H9 (cell line): Measurements from ENCODE around the gene NME4. TPM values are rescaled to one million over a fixed set of nuclear protein-coding genes. Genes with fewer than 3 reads are reported as not detected.
A peak's percentile ranks its signal among the peaks of the same experiment; 100 is the strongest.

Experiments
- DNase-seq: peaks from one replicate; pipeline ENCODE4 v3.0.0-alpha.2; 2017
- H2AFZ ChIP-seq: one replicate; pipeline ENCODE4 v1.6.1; 2013; ENCODE audit warnings: mild to moderate bottlenecking, low read length, control low read depth, moderate library complexity
- H2AK5ac ChIP-seq: 2 replicates; pipeline ENCODE4 v1.6.1; 2013; ENCODE audit warnings: low read length, control low read depth, mixed read lengths; ENCODE audit not compliant: insufficient read length
- H2BK120ac ChIP-seq: one replicate; pipeline ENCODE4 v1.6.1; 2013; ENCODE audit warnings: low read depth, mild to moderate bottlenecking, low read length, control low read depth, inconsistent platforms; ENCODE audit not compliant: poor library complexity, severe bottlenecking
- H2BK12ac ChIP-seq: 2 replicates; pipeline ENCODE4 v1.6.1; 2013; ENCODE audit warnings: low read length, control low read depth, mixed read lengths, low read depth; ENCODE audit not compliant: insufficient read length
- H2BK15ac ChIP-seq: 2 replicates; pipeline ENCODE4 v1.6.1; 2013; ENCODE audit warnings: low read depth, low read length, control low read depth
- H2BK20ac ChIP-seq: one replicate; pipeline ENCODE4 v1.6.1; 2013; ENCODE audit warnings: low read depth, mild to moderate bottlenecking, low read length, control low read depth, inconsistent platforms; ENCODE audit not compliant: poor library complexity, severe bottlenecking
- H2BK5ac ChIP-seq: 2 replicates; pipeline ENCODE4 v1.6.1; 2013; ENCODE audit warnings: low read length, control low read depth, mixed read lengths; ENCODE audit not compliant: insufficient read length
- H3K14ac ChIP-seq: 2 replicates; pipeline ENCODE4 v1.6.1; 2013; ENCODE audit warnings: low read length, control low read depth; ENCODE audit not compliant: insufficient read depth
- H3K18ac ChIP-seq: 2 replicates; pipeline ENCODE4 v1.6.1; 2013; ENCODE audit warnings: low read depth, mild to moderate bottlenecking, mixed read lengths, low read length, control low read depth; ENCODE audit not compliant: insufficient read length
- H3K23ac ChIP-seq: 2 replicates; pipeline ENCODE4 v1.6.1; 2013; ENCODE audit warnings: low read length, control low read depth, mixed read lengths, low read depth; ENCODE audit not compliant: insufficient read length
- H3K23me2 ChIP-seq: 2 replicates; pipeline ENCODE4 v1.6.1; 2013; ENCODE audit warnings: low read depth, mild to moderate bottlenecking, mixed read lengths, low read length, control low read depth; ENCODE audit not compliant: insufficient read length, poor library complexity, severe bottlenecking
- H3K27ac ChIP-seq: 2 replicates; pipeline ENCODE4 v1.5.1; 2013; ENCODE audit warnings: low read length, control low read depth, mixed read lengths, low read depth; ENCODE audit not compliant: insufficient read length
- H3K27me3 ChIP-seq: 2 replicates; pipeline ENCODE4 v1.6.1; 2013; ENCODE audit warnings: low read length, control low read depth, inconsistent platforms; ENCODE audit not compliant: insufficient read depth
- H3K4ac ChIP-seq: 2 replicates; pipeline ENCODE4 v1.6.1; 2013; ENCODE audit warnings: low read depth, mild to moderate bottlenecking, control low read depth, inconsistent platforms, low read length, moderate library complexity
- H3K4me1 ChIP-seq: 2 replicates; pipeline ENCODE4 v1.6.1; 2013; ENCODE audit warnings: low read length, control low read depth, inconsistent platforms; ENCODE audit not compliant: insufficient read depth
- H3K4me2 ChIP-seq: 2 replicates; pipeline ENCODE4 v1.6.1; 2013; ENCODE audit warnings: low read length, control low read depth, mixed read lengths; ENCODE audit not compliant: insufficient read length, insufficient read depth
- H3K56ac ChIP-seq: 2 replicates; pipeline ENCODE4 v1.6.1; 2013; ENCODE audit warnings: low read depth, mild to moderate bottlenecking, mixed read lengths, low read length, control low read depth; ENCODE audit not compliant: insufficient read length
- H3K79me1 ChIP-seq: 2 replicates; pipeline ENCODE4 v1.6.1; 2013; ENCODE audit warnings: low read depth, mild to moderate bottlenecking, moderate library complexity, low read length, control low read depth, inconsistent platforms; ENCODE audit not compliant: insufficient read depth, poor library complexity, severe bottlenecking
- H3K79me2 ChIP-seq: 2 replicates; pipeline ENCODE4 v1.6.1; 2013; ENCODE audit warnings: low read length, control low read depth, inconsistent platforms; ENCODE audit not compliant: insufficient read depth
- H3K9ac ChIP-seq: 2 replicates; pipeline ENCODE4 v1.6.1; 2013; ENCODE audit warnings: low read length, control low read depth, mixed read lengths; ENCODE audit not compliant: insufficient read length; ENCODE audit errors: extremely low read depth
- H3K9me3 ChIP-seq: one replicate; pipeline ENCODE4 v1.6.1; 2013; ENCODE audit warnings: low read depth, low read length, inconsistent platforms; ENCODE audit not compliant: control insufficient read depth
- H3T11ph ChIP-seq: one replicate; pipeline ENCODE4 v1.6.1; 2013; ENCODE audit warnings: mild to moderate bottlenecking, low read length, control low read depth, inconsistent platforms
- H4K20me1 ChIP-seq: one replicate; pipeline ENCODE4 v1.6.1; 2013; ENCODE audit not compliant: control insufficient read depth, insufficient read length, insufficient read depth
- H4K5ac ChIP-seq: 2 replicates; pipeline ENCODE4 v1.6.1; 2013; ENCODE audit warnings: low read depth, mild to moderate bottlenecking, mixed read lengths, low read length, control low read depth; ENCODE audit not compliant: insufficient read length
- H4K8ac ChIP-seq: replicated peaks from 2 replicates; pipeline ENCODE4 v1.6.1; 2013; ENCODE audit warnings: low read length, control low read depth, mixed read lengths, low read depth; ENCODE audit not compliant: insufficient read length
- H4K91ac ChIP-seq: 2 replicates; pipeline ENCODE4 v1.6.1; 2013; ENCODE audit warnings: low read depth, mild to moderate bottlenecking, moderate library complexity, mixed read lengths, low read length, control low read depth; ENCODE audit not compliant: insufficient read length
- H3K27ac Mint-ChIP-seq, 3 experiments: 2 replicates in 2 of 3; 3 replicates in 1 of 3; pipeline ENCODE4 v1.8.0; 2020 to 2021; ENCODE audit warnings: mixed read lengths in 3 of 3, mild to moderate bottlenecking in 1 of 3, moderate library complexity in 1 of 3
- H3K27me3 Mint-ChIP-seq: 2 replicates; pipeline ENCODE4 v1.8.0; 2021; ENCODE audit warnings: low read depth, mild to moderate bottlenecking, moderate library complexity, mixed read lengths
- H3K36me3 Mint-ChIP-seq, 3 experiments: 2 replicates in 2 of 3; 3 replicates in 1 of 3; pipeline ENCODE4 v1.8.0; 2020 to 2021; ENCODE audit warnings: low read depth in 3 of 3, mixed read lengths in 3 of 3; ENCODE audit not compliant: insufficient read depth in 1 of 3
- H3K4me1 Mint-ChIP-seq, 2 experiments: 2 replicates each; pipeline ENCODE4 v1.8.0; 2020; ENCODE audit warnings: mixed read lengths in 2 of 2
- H3K4me3 Mint-ChIP-seq, 2 experiments: 2 replicates in 1 of 2; 3 replicates in 1 of 2; pipeline ENCODE4 v1.8.0; 2020 to 2021; ENCODE audit warnings: mild to moderate bottlenecking in 2 of 2, mixed read lengths in 2 of 2, moderate library complexity in 1 of 2
- H3K9me3 Mint-ChIP-seq, 2 experiments: 2 replicates in 1 of 2; 3 replicates in 1 of 2; pipeline ENCODE4 v1.8.0; 2020; ENCODE audit warnings: mild to moderate bottlenecking in 2 of 2, mixed read lengths in 2 of 2, moderate library complexity in 1 of 2
- CTCF ChIP-seq: fragments of 200-600 bp; sonication (generic); conservative IDR thresholded peaks from 3 replicates; pipeline ENCODE4 v1.8.0; 2021; ENCODE audit warnings: antibody characterized with exemption, mild to moderate bottlenecking
- WGBS: extraction: QIAGEN DNeasy Blood & Tissue Kit; methylation state at CpG from one replicate; pipeline ENCODE4 v1.1.7; 2013; ENCODE audit warnings: missing lambda C conversion rate, low lambda C conversion rate, mixed read lengths; ENCODE audit not compliant: insufficient read length; ENCODE audit errors: extremely low coverage; 5-methylcytosine and 5-hydroxymethylcytosine counted together
- total RNA-seq: library from RNA; stranded (reverse); gene quantifications from 2 replicates; pipeline ENCODE4 v1.2.1, GENCODE V29; 2021

NME4 gene
- total RNA-seq, 1 experiment from 2014 or later = 320 TPM

- no peaks in the 10 kb centered on the region; the same call in 1 of the 2 replicates for H3K27me3 Mint-ChIP-seq
- no peak overlapping the region for H3K56ac ChIP-seq
- no peak overlapping the region for H4K91ac ChIP-seq
- no peak overlapping the region for H3K23ac ChIP-seq
- no peak overlapping the region for H4K8ac ChIP-seq
- H3K23me2 ChIP-seq = no peaks in the 10 kb centered on the region
- no peaks in the 10 kb centered on the region for H3K4me1 ChIP-seq
- H3K36me3 Mint-ChIP-seq = peaks cover 7 to 55% (median 44%) of the 10 kb centered on the region in 3 experiments
- no peak overlapping the region for H3K9ac ChIP-seq
- H3K27ac Mint-ChIP-seq = no peak overlapping the region
- H3K27ac ChIP-seq = no peak overlapping the region
- WGBS = no CpG with 5 or more reads among the region's 44 CpGs
- no peak overlapping the region for H2AK5ac ChIP-seq
- no peaks in the 10 kb centered on the region for H3K9me3 ChIP-seq
- no peak overlapping the region for H2BK120ac ChIP-seq
- H3K4me3 Mint-ChIP-seq = peak overlapping the region; percentile 76 to 87
- H2AFZ ChIP-seq = no peak overlapping the region
- H4K20me1 ChIP-seq = no peaks in the 10 kb centered on the region
- H2BK12ac ChIP-seq = no peak overlapping the region
- H3K18ac ChIP-seq = no peak overlapping the region
- H2BK5ac ChIP-seq = no peak overlapping the region
- peaks cover 9 to 13% of the 10 kb centered on the region in 2 experiments for H3K4me1 Mint-ChIP-seq
- no peak overlapping the region for H4K5ac ChIP-seq
- H2BK15ac ChIP-seq = no peak overlapping the region
- no peak overlapping the region for H3K14ac ChIP-seq
- H3K27me3 ChIP-seq = no peaks in the 10 kb centered on the region
- no peak overlapping the region for H3K4ac ChIP-seq
- H3K4me2 ChIP-seq = peak overlapping the region; percentile 20
- H2BK20ac ChIP-seq = no peak overlapping the region
- no peaks in the 10 kb centered on the region for H3K9me3 Mint-ChIP-seq
- TF ChIP-seq CTCF = no peak
- no peaks in the 10 kb centered on the region for H3K79me2 ChIP-seq
- no peak overlapping the region for H3T11ph ChIP-seq
- H3K79me1 ChIP-seq = no peaks in the 10 kb centered on the region
- DNase-seq = no peak
Observed at GRCh38 chr16:369866-370436, 27.0 kb upstream of the NME4 start.
